Esophagus muscularis mucosa (tissue), 4 donors: ENCODE measurements around the gene ACTN4. TPM values are rescaled to one million over a fixed set of nuclear protein-coding genes. Genes with fewer than 3 reads are reported as not detected.

Source experiments
- DNase-seq: peaks from one replicate; pipeline ENCODE4 v3.0.0-alpha.2; 2017; ENCODE audit errors: extremely low spot score
- H3K27ac ChIP-seq, 4 donors: fragments of 200-600 bp; sonication (generic); replicated peaks in 1 of 4; 1 replicate in 3 of 4; 2 replicates in 1 of 4; pipeline ENCODE4 v1.5.1; 2016 to 2019; ENCODE audit warnings: mild to moderate bottlenecking in 1 of 4
- H3K27me3 ChIP-seq, 4 donors: fragments of 200-600 bp; sonication (generic); one replicate each; pipeline versions ENCODE4 v1.5.1 to v1.6.0; 2016 to 2019
- H3K36me3 ChIP-seq, 4 donors: fragments of 200-600 bp; sonication (generic); one replicate each; pipeline ENCODE4 v1.5.1; 2016 to 2019
- H3K4me1 ChIP-seq, 4 donors: fragments of 200-600 bp; sonication (generic); one replicate each; pipeline ENCODE4 v1.5.1; 2016 to 2019
- H3K4me3 ChIP-seq, 4 donors: fragments of 200-600 bp; sonication (generic); 1 replicate in 2 of 4; 2 replicates in 2 of 4; pipeline ENCODE4 v1.5.1; 2016 to 2019; ENCODE audit warnings: mild to moderate bottlenecking in 4 of 4, moderate library complexity in 1 of 4
- H3K9me3 ChIP-seq, 4 donors: fragments of 200-600 bp; sonication (generic); 1 replicate in 3 of 4; 2 replicates in 1 of 4; pipeline ENCODE4 v1.5.1; 2016 to 2019
- CTCF ChIP-seq, 3 experiments: fragments of 200-600 bp in 2 of 3; fragments of 450-650 bp in 1 of 3; sonication (generic) in 2 of 3; IDR thresholded peaks; one replicate each; pipeline ENCODE4 v1.5.1; 2017 to 2019; ENCODE audit warnings: antibody characterized with exemption in 3 of 3, mild to moderate bottlenecking in 2 of 3, moderate library complexity in 1 of 3
- EP300 ChIP-seq: sonication (generic); formaldehyde crosslinking; IDR thresholded peaks from one replicate; pipeline ENCODE4 v1.6.1; 2017; ENCODE audit warnings: antibody characterized with exemption
- POLR2A ChIP-seq: fragments of 450-650 bp; IDR thresholded peaks from one replicate; pipeline ENCODE4 v1.6.1; 2017; ENCODE audit warnings: antibody characterized with exemption, moderate library complexity, mild to moderate bottlenecking, low read depth
- POLR2AphosphoS5 ChIP-seq, 2 donors: sonication (generic); formaldehyde crosslinking; IDR thresholded peaks; one replicate each; pipeline ENCODE4 v1.6.1; 2017; ENCODE audit warnings: antibody characterized with exemption in 2 of 2
- WGBS: methylation state at CpG from one replicate; pipeline ENCODE4 v1.1.5; 2018; 5-methylcytosine and 5-hydroxymethylcytosine counted together
- intact Hi-C: fragments of 100-400 bp; cut with DNase I; formaldehyde crosslinking; loops from one replicate; pipeline ENCODE4 v1.15.1; 2023
- total RNA-seq, 4 donors: library from RNA; depleted of rRNA; stranded (reverse); fragments of >200 nt; gene quantifications; one replicate each; pipeline versions ENCODE4 v1.1.0 to v1.2.1, GENCODE V29; 2016

The ACTN4 gene
- total RNA-seq, 4 donors from 2014 or later, result 416 to 816 (median 598) TPM

GRCh38 chr19:38737921-38738737, 90.7 kb downstream of the ACTN4 start:
- intact Hi-C loops, result no loop called here
- Histone ChIP-seq H3K27ac (no peak overlapping the region), H3K9me3 (no peaks in the 10 kb centered on the region), H3K4me1 (peaks cover 15 to 40% (median 27%) of the 10 kb centered on the region in 4 donors), H3K36me3 (no peaks in the 10 kb centered on the region), H3K27me3 (no peaks in the 10 kb centered on the region), H3K4me3 (no peak overlapping the region)
- DNase-seq, result no peak
- WGBS, result over 99% methylated on average over 13 of the region's 21 CpGs
- TF ChIP-seq POLR2A (no peak), POLR2AphosphoS5 (IDR thresholded peaks at IDR 0.05) (no peak), EP300 (no peak), CTCF (IDR thresholded peaks at IDR 0.05) (no peak)

GRCh38 chr19:38739440-38740256, 92.2 kb downstream of the ACTN4 start:
- Histone ChIP-seq H3K9me3 (no peaks in the 10 kb centered on the region), H3K27me3 (no peaks in the 10 kb centered on the region), H3K4me3 (no peak overlapping the region), H3K36me3 (no peaks in the 10 kb centered on the region), H3K4me1 (peaks cover 10 to 25% (median 18%) of the 10 kb centered on the region in 4 donors), H3K27ac (no peak overlapping the region)
- no peak for DNase-seq
- TF ChIP-seq CTCF (IDR thresholded peaks at IDR 0.05), result no peak
- TF ChIP-seq POLR2AphosphoS5 (IDR thresholded peaks at IDR 0.05), result no peak
- no peak for TF ChIP-seq POLR2A
- no peak for TF ChIP-seq EP300
- 77% methylated on average over 15 of the region's 16 CpGs for WGBS
- intact Hi-C loops, result no loop called here

- Histone ChIP-seq H3K27ac (no peak overlapping the region), H3K4me1 (peaks cover 8 to 19% (median 16%) of the 10 kb centered on the region in 4 donors), H3K27me3 (no peaks in the 10 kb centered on the region), H3K9me3 (no peaks in the 10 kb centered on the region), H3K4me3 (no peak overlapping the region), H3K36me3 (no peaks in the 10 kb centered on the region)
- WGBS, result 93% methylated on average over 8 of the region's 9 CpGs
- intact Hi-C loops, result no loop called here
- DNase-seq, result no peak
- TF ChIP-seq POLR2A (no peak), CTCF (IDR thresholded peaks at IDR 0.05) (no peak)
Observed at GRCh38 chr19:38740257-38740592, 92.8 kb downstream of the ACTN4 start.

DNA sequence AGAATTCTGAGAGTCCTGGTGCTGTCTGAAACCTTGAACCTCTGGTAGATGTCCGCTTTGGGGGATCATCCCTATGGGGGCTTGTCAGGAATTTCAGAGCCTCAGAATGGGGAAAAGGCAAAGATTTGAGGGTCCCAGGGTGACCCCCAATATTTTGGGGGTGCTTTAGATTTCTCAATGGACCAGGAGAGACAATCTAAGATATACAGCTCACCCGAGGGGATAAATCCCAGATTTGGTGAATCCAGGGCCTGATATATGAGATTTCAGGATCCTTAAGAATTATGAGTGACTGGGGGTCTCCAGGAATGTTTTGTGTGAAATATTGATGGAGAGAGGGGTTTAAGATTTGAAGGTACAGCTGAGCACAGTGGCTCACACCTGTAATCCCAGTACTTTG, 93.5 kb downstream of the ACTN4 start:
- Histone ChIP-seq H3K36me3 (no peaks in the 10 kb centered on the region), H3K4me3 (no peak overlapping the region), H3K4me1 (peaks cover 7 to 16% (median 14%) of the 10 kb centered on the region in 4 donors), H3K27me3 (no peaks in the 10 kb centered on the region), H3K9me3 (no peaks in the 10 kb centered on the region), H3K27ac (no peak overlapping the region)
- WGBS, result 100% methylated on average over 2 of the region's 2 CpGs
- no peak for DNase-seq
- intact Hi-C loops, result no loop called here
- no peak for TF ChIP-seq POLR2AphosphoS5 (IDR thresholded peaks at IDR 0.05)
- TF ChIP-seq CTCF (IDR thresholded peaks at IDR 0.05), result no peak
- no peak for TF ChIP-seq EP300
- no peak for TF ChIP-seq POLR2A
